ENCODE results near the gene CHRNA5.

The CHRNA5 gene

GRCh38 chr15:78617516-78617915 is 52.2 kb downstream of the CHRNA5 start:
- FAIRE-seq = no peak
- TF ChIP-seq TAF1 (IDR thresholded peaks at IDR 0.05; ENCODE audit: low read depth, low read length) (no peak), POLR2AphosphoS5 (IDR thresholded peaks at IDR 0.05; ENCODE audit: low read depth, low read length) (no peak), POU2F2 (IDR thresholded peaks at IDR 0.05; ENCODE audit: low read depth, low read length) (no peak)
- DNase-seq (ENCODE audit: insufficient read length, low spot score) = no peak

GRCh38 chr15:78618064-78618463 is 52.7 kb downstream of the CHRNA5 start:
- TF ChIP-seq SPI1 (IDR thresholded peaks at IDR 0.05; ENCODE audit: low read depth, low read length) (no peak), PAX5 (IDR thresholded peaks at IDR 0.05; ENCODE audit: insufficient read depth, low read length, severe bottlenecking) (no peak), POLR2A (IDR thresholded peaks at IDR 0.05; ENCODE audit: low read depth, low read length) (no peak), TAF1 (IDR thresholded peaks at IDR 0.05; ENCODE audit: low read depth, low read length) (no peak), POU2F2 (IDR thresholded peaks at IDR 0.05; ENCODE audit: low read depth, low read length) (no peak), POLR2AphosphoS5 (IDR thresholded peaks at IDR 0.05; ENCODE audit: low read depth, low read length) (no peak)
- DNase-seq (ENCODE audit: insufficient read length, low spot score) (no peak), FAIRE-seq (no peak)

GRCh38 chr15:78618490-78618934 is 53.2 kb downstream of the CHRNA5 start:
- TF ChIP-seq POLR2A (IDR thresholded peaks at IDR 0.05; ENCODE audit: low read depth, low read length) (no peak), PAX5 (IDR thresholded peaks at IDR 0.05; ENCODE audit: insufficient read depth, low read length, severe bottlenecking) (no peak), POLR2AphosphoS5 (IDR thresholded peaks at IDR 0.05; ENCODE audit: low read depth, low read length) (no peak), POU2F2 (IDR thresholded peaks at IDR 0.05; ENCODE audit: low read depth, low read length) (no peak), TAF1 (IDR thresholded peaks at IDR 0.05; ENCODE audit: low read depth, low read length) (no peak), SPI1 (IDR thresholded peaks at IDR 0.05; ENCODE audit: low read depth, low read length) (no peak)
- DNase-seq (ENCODE audit: insufficient read length, low spot score) = peak; percentile 67
- peak; percentile 89 for FAIRE-seq

- FAIRE-seq = no peak
- TF ChIP-seq POLR2AphosphoS5 (IDR thresholded peaks at IDR 0.05; ENCODE audit: low read depth, low read length) (no peak), PAX5 (IDR thresholded peaks at IDR 0.05; ENCODE audit: insufficient read depth, low read length, severe bottlenecking) (no peak), SPI1 (IDR thresholded peaks at IDR 0.05; ENCODE audit: low read depth, low read length) (no peak), POLR2A (IDR thresholded peaks at IDR 0.05; ENCODE audit: low read depth, low read length) (no peak), TAF1 (IDR thresholded peaks at IDR 0.05; ENCODE audit: low read depth, low read length) (no peak), POU2F2 (IDR thresholded peaks at IDR 0.05; ENCODE audit: low read depth, low read length) (no peak)
- DNase-seq (ENCODE audit: insufficient read length, low spot score) = no peak
Measured at GRCh38 chr15:78619022-78619950, 54.0 kb downstream of the CHRNA5 start.

- TF ChIP-seq POLR2A (IDR thresholded peaks at IDR 0.05; ENCODE audit: low read depth, low read length) = no peak
- TF ChIP-seq POLR2AphosphoS5 (IDR thresholded peaks at IDR 0.05; ENCODE audit: low read depth, low read length) = no peak
- TF ChIP-seq POU2F2 (IDR thresholded peaks at IDR 0.05; ENCODE audit: low read depth, low read length) = no peak
- TF ChIP-seq PAX5 (IDR thresholded peaks at IDR 0.05; ENCODE audit: insufficient read depth, low read length, severe bottlenecking) = no peak
- no peak for TF ChIP-seq SPI1 (IDR thresholded peaks at IDR 0.05; ENCODE audit: low read depth, low read length)
- no peak for TF ChIP-seq TAF1 (IDR thresholded peaks at IDR 0.05; ENCODE audit: low read depth, low read length)
- no peak for FAIRE-seq
- DNase-seq (ENCODE audit: insufficient read length, low spot score) = no peak
Measured at GRCh38 chr15:78620021-78620526, 54.8 kb downstream of the CHRNA5 start.

GRCh38 chr15:78620527-78621421 is 55.5 kb downstream of the CHRNA5 start, which contains the start of gene CHRNA3:
Gene CHRNA3 (minus strand): TSS chr15:78620996. CDS start chr15:78620794, 202 bp downstream.
- DNase-seq (ENCODE audit: insufficient read length, low spot score) (no peak), FAIRE-seq (no peak)
- TF ChIP-seq POU2F2 (IDR thresholded peaks at IDR 0.05; ENCODE audit: low read depth, low read length) (no peak), PAX5 (IDR thresholded peaks at IDR 0.05; ENCODE audit: insufficient read depth, low read length, severe bottlenecking) (no peak), POLR2AphosphoS5 (IDR thresholded peaks at IDR 0.05; ENCODE audit: low read depth, low read length) (no peak), POLR2A (IDR thresholded peaks at IDR 0.05; ENCODE audit: low read depth, low read length) (no peak), TAF1 (IDR thresholded peaks at IDR 0.05; ENCODE audit: low read depth, low read length) (no peak), SPI1 (IDR thresholded peaks at IDR 0.05; ENCODE audit: low read depth, low read length) (no peak)

- no peak for FAIRE-seq
- TF ChIP-seq PAX5 (IDR thresholded peaks at IDR 0.05; ENCODE audit: insufficient read depth, low read length, severe bottlenecking) = no peak
- TF ChIP-seq POU2F2 (IDR thresholded peaks at IDR 0.05; ENCODE audit: low read depth, low read length) = no peak
- no peak for TF ChIP-seq TAF1 (IDR thresholded peaks at IDR 0.05; ENCODE audit: low read depth, low read length)
- TF ChIP-seq POLR2A (IDR thresholded peaks at IDR 0.05; ENCODE audit: low read depth, low read length) = no peak
- no peak for TF ChIP-seq POLR2AphosphoS5 (IDR thresholded peaks at IDR 0.05; ENCODE audit: low read depth, low read length)
- no peak for TF ChIP-seq SPI1 (IDR thresholded peaks at IDR 0.05; ENCODE audit: low read depth, low read length)
- DNase-seq (ENCODE audit: insufficient read length, low spot score) = no peak
Measured at GRCh38 chr15:78621810-78622402, 56.6 kb downstream of the CHRNA5 start.

- DNase-seq (ENCODE audit: insufficient read length, low spot score) (no peak), FAIRE-seq (no peak)
Measured at GRCh38 chr15:78623786-78624497, 58.6 kb downstream of the CHRNA5 start.

More at GRCh38 chr15:78623786-78624497, 58.6 kb downstream of the CHRNA5 start:
- no peak for TF ChIP-seq PAX5 (IDR thresholded peaks at IDR 0.05; ENCODE audit: insufficient read depth, low read length, severe bottlenecking)
- TF ChIP-seq TAF1 (IDR thresholded peaks at IDR 0.05; ENCODE audit: low read depth, low read length) = no peak
- no peak for TF ChIP-seq SPI1 (IDR thresholded peaks at IDR 0.05; ENCODE audit: low read depth, low read length)
- TF ChIP-seq POU2F2 (IDR thresholded peaks at IDR 0.05; ENCODE audit: low read depth, low read length) = no peak
- no peak for TF ChIP-seq POLR2AphosphoS5 (IDR thresholded peaks at IDR 0.05; ENCODE audit: low read depth, low read length)
- no peak for TF ChIP-seq POLR2A (IDR thresholded peaks at IDR 0.05; ENCODE audit: low read depth, low read length)
